A549 treated with RU486 at 1 μM for 4 hours (cell line): ENCODE results near the gene CDK10. TPM values are rescaled to one million over a fixed set of nuclear protein-coding genes. Genes with fewer than 3 reads are reported as not detected.

Experiments used
- total RNA-seq: library from RNA; stranded (reverse); fragments of 200-300 nt; extraction: Qiagen RNA extraction; gene quantifications from 5 replicates; pipeline ENCODE4 v1.2.3, GENCODE V29; 2022; ENCODE audit warnings: low read depth

The CDK10 gene
- 36.5 to 50.8 TPM (median 48.9 TPM) in 5 replicates for total RNA-seq

GRCh38 chr16:89686520-89687091, at the start of gene CDK10:
Gene CDK10 (plus strand): TSS chr16:89686689. CDS start chr16:89686711, 22 bp downstream.

GRCh38 chr16:89657442-89658220, 28.9 kb upstream of the CDK10 start, which contains the start of the genes CHMP1A and SPATA33:
Gene CHMP1A (minus strand): TSS chr16:89657708. CDS start chr16:89657588, 120 bp downstream.
Gene SPATA33 (plus strand): TSS chr16:89657836. CDS start chr16:89657912, 76 bp downstream.

GRCh38 chr16:89701425-89702406, 15.2 kb downstream of the CDK10 start, which contains the start of gene SPATA2L:
Gene SPATA2L (minus strand): TSS chr16:89701705. CDS start chr16:89701232, 473 bp downstream.

GRCh38 chr16:89720813-89721545, 34.5 kb downstream of the CDK10 start, which contains the start of the genes VPS9D1 and ZNF276:
Gene VPS9D1 (minus strand): TSS chr16:89720898. CDS start chr16:89720861, 37 bp downstream.
Gene ZNF276 (plus strand): TSS chr16:89721537. CDS start chr16:89721641, 104 bp downstream.

Other genes starting within 250 kb of the CDK10 start
- gene ANKRD11, start 196.1 kb upstream of the CDK10 start, total RNA-seq, result 71.7 to 98.4 TPM (median 93.6 TPM) in 5 replicates
- gene SPG7, start 178.3 kb upstream of the CDK10 start, total RNA-seq, result 74.2 to 89.5 TPM (median 86.0 TPM) in 5 replicates
- 3,368 to 4,411 TPM (median 4,353 TPM) in 5 replicates for gene RPL13, start 126.0 kb upstream of the CDK10 start, total RNA-seq
- 41.6 to 67.2 TPM (median 63.9 TPM) in 5 replicates for gene CPNE7, start 110.9 kb upstream of the CDK10 start, total RNA-seq
- 0.31 to 0.90 TPM (median 0.73 TPM) in 5 replicates for gene DPEP1, start 73.0 kb upstream of the CDK10 start, total RNA-seq
- 82.5 to 103 TPM (median 93.8 TPM) in 5 replicates for gene CHMP1A, start 29.0 kb upstream of the CDK10 start, total RNA-seq
- gene SPATA33, start 28.9 kb upstream of the CDK10 start, total RNA-seq, result 13.4 to 20.2 TPM (median 16.2 TPM) in 5 replicates
- gene SPATA2L, start 15.0 kb downstream of the CDK10 start, total RNA-seq, result 7.7 to 12.8 TPM (median 11.0 TPM) in 5 replicates
- 2.3 to 5.1 TPM (median 3.9 TPM) in 5 replicates for gene VPS9D1, start 34.2 kb downstream of the CDK10 start, total RNA-seq
- gene ZNF276, start 34.8 kb downstream of the CDK10 start, total RNA-seq, result 13.9 to 17.2 TPM (median 14.6 TPM) in 5 replicates
- 29.1 to 35.8 TPM (median 34.7 TPM) in 5 replicates for gene FANCA, start 130.0 kb downstream of the CDK10 start, total RNA-seq
- 5.4 to 8.4 TPM (median 8.2 TPM) in 5 replicates for gene SPIRE2, start 141.8 kb downstream of the CDK10 start, total RNA-seq
- 67.7 to 79.8 TPM (median 70.7 TPM) in 5 replicates for gene TCF25, start 186.9 kb downstream of the CDK10 start, total RNA-seq
- gene MC1R, start 232.2 kb downstream of the CDK10 start, total RNA-seq, result 3.8 to 8.5 TPM (median 7.2 TPM) in 5 replicates
- gene TUBB3, start 236.7 kb downstream of the CDK10 start, total RNA-seq, result 167 to 245 TPM (median 212 TPM) in 5 replicates